Measurements from ENCODE around the gene PRSS1. TPM values are rescaled to one million over a fixed set of nuclear protein-coding genes. Genes with fewer than 3 reads are reported as not detected.
"Not testable (repeated sequence)": the region's sequence is repeated elsewhere in the genome, so short reads cannot be mapped to it uniquely, and the experiment has no call there.

The PRSS1 gene
- total RNA-seq, 1 experiment from 2014 or later: not detected

GRCh38 chr7:142741932-142742331 is 7.3 kb upstream of the PRSS1 start:
- DNase-seq (ENCODE audit: low read depth); in situ Hi-C loops (cut with HindIII; ENCODE audit: low pct_unique_long_range_greater_than_20kb, low sequenced_read_pairs): not testable (repeated sequence)

- no peak for DNase-seq (ENCODE audit: low read depth)
- in situ Hi-C loops (cut with HindIII; ENCODE audit: low pct_unique_long_range_greater_than_20kb, low sequenced_read_pairs): no loop called here
Measured at GRCh38 chr7:142745091-142745635, 4.1 kb upstream of the PRSS1 start.

DNA sequence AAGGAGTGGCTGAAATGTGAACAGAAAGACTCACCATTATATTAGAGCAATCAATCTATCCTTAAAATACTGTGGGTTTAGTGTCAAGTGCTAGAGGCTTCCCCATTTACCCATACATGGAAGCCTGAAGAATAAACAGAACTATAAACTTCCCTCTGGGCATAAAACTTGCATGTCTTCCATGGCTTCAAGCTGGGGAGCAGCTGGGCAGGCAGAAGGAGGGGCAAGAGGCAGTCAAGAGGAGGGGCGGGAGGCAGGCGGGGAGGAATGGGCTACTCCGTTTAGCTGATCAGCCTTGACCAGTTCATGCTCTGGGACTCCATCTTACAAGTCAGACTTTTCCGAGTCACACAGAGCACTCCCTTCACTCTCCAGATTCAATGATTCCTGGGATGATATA is 3.5 kb upstream of the PRSS1 start:
- DNase-seq (ENCODE audit: low read depth): no peak
- in situ Hi-C loops (cut with HindIII; ENCODE audit: low pct_unique_long_range_greater_than_20kb, low sequenced_read_pairs): no loop called here

GRCh38 chr7:142746264-142746663 is 3.0 kb upstream of the PRSS1 start:
- in situ Hi-C loops (cut with HindIII; ENCODE audit: low pct_unique_long_range_greater_than_20kb, low sequenced_read_pairs): no loop called here
- no peak for DNase-seq (ENCODE audit: low read depth)

DNA sequence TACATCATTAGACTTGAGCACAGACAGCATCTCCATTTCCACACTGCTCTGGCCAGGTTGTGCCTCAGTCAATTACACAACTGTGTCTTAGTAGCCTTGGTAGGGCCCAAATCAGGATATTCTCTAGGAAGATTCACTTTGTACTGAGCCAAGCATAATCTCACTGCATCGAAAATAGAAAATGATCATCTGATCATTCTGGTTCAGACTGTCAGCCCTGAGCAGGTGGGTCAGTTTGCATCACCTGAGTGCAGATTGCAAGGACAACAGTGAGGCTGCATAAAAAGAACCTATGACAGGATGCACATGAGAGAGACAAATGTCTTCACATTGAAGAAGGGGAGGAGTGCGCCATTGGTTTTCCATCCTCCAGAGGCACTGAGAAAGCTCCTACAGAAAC is 862 bp upstream of the PRSS1 start:
- DNase-seq (ENCODE audit: low read depth); in situ Hi-C loops (cut with HindIII; ENCODE audit: low pct_unique_long_range_greater_than_20kb, low sequenced_read_pairs): not testable (repeated sequence)

- DNase-seq (ENCODE audit: low read depth): no peak
- in situ Hi-C loops (cut with HindIII; ENCODE audit: low pct_unique_long_range_greater_than_20kb, low sequenced_read_pairs): no loop called here
Measured at GRCh38 chr7:142750321-142750938, 1.2 kb downstream of the PRSS1 start.

GRCh38 chr7:142751526-142752175 is 2.4 kb downstream of the PRSS1 start:
- in situ Hi-C loops (cut with HindIII; ENCODE audit: low pct_unique_long_range_greater_than_20kb, low sequenced_read_pairs); DNase-seq (ENCODE audit: low read depth): not testable (repeated sequence)

DNA sequence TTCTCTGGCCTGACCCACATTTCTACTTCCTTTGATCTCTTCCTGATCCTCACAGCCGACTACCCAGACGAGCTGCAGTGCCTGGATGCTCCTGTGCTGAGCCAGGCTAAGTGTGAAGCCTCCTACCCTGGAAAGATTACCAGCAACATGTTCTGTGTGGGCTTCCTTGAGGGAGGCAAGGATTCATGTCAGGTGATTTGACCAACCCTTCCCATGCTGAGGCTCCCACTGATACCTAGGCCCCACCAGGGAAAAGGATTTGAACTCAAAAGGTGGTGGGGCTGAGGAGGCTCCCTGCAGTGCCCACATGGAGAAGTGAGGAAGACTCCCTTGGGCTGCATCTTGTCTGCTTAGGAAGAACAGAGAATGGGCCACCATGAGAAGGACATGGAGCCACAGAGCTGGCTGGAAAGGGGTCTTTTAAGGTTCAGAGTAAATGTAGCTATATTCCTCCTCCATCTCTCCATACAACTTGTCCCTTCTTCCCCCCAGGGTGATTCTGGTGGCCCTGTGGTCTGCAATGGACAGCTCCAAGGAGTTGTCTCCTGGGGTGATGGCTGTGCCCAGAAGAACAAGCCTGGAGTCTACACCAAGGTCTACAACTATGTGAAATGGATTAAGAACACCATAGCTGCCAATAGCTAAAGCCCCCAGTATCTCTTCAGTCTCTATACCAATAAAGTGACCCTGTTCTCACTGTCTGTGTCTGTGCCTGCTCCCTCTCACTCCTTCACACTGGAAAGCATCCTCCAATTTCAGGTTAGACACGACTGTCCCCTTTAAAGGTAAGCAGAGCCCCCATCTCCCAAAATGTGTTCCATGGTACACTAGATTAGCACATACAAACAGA is 3.3 kb downstream of the PRSS1 start:
- no peak for DNase-seq (ENCODE audit: low read depth)
- in situ Hi-C loops (cut with HindIII; ENCODE audit: low pct_unique_long_range_greater_than_20kb, low sequenced_read_pairs): no loop called here

DNA sequence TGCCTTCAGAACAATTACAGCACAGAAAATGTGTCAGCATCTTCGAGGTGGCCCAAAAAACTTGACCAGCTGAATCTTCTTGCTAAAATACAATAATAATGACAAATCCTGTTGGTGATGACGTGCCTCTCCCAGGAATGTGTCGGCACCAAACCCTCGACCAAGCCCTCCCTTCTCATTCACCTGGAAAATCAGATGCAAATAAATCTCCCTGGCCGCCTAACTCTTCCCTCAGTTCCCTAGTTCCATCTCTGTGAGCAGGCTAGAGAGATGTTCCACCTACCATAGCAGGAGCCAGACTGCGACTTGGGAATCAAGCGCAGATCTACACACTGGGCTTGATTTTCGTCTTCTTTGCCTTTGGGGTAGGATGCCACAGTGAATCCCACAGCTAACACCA is 4.1 kb downstream of the PRSS1 start:
- in situ Hi-C loops (cut with HindIII; ENCODE audit: low pct_unique_long_range_greater_than_20kb, low sequenced_read_pairs): no loop called here
- peak; percentile 62 for DNase-seq (ENCODE audit: low read depth)

- DNase-seq (ENCODE audit: low read depth); in situ Hi-C loops (cut with HindIII; ENCODE audit: low pct_unique_long_range_greater_than_20kb, low sequenced_read_pairs): not testable (repeated sequence)
Measured at GRCh38 chr7:142753925-142754491, 4.7 kb downstream of the PRSS1 start.

- no peak for DNase-seq (ENCODE audit: low read depth)
- in situ Hi-C loops (cut with HindIII; ENCODE audit: low pct_unique_long_range_greater_than_20kb, low sequenced_read_pairs): no loop called here
Measured at GRCh38 chr7:142754681-142755575, 5.7 kb downstream of the PRSS1 start.

- DNase-seq (ENCODE audit: low read depth); in situ Hi-C loops (cut with HindIII; ENCODE audit: low pct_unique_long_range_greater_than_20kb, low sequenced_read_pairs): not testable (repeated sequence)
Measured at GRCh38 chr7:142758312-142758711, 9.0 kb downstream of the PRSS1 start.

DNA sequence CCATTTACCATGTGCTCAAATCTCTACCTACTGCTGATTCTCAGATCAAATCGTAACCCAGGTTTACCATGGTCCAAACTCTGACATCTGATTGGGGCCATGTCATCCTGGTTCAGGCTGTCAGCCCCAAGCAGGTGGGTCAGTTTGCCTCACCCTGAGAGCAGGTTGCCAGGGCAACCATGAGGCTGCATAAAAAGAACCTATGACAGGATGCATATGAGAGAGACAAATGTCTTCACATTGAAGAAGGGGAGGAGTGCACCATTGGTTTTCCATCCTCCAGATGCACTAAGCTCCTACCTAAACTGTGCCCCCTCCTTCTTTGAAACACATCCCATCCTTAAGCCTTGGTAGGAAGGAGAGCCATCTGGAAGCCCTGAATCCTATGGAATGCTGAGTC is 10.2 kb downstream of the PRSS1 start:
- no peak for DNase-seq (ENCODE audit: low read depth)
- in situ Hi-C loops (cut with HindIII; ENCODE audit: low pct_unique_long_range_greater_than_20kb, low sequenced_read_pairs): no loop called here

DNA sequence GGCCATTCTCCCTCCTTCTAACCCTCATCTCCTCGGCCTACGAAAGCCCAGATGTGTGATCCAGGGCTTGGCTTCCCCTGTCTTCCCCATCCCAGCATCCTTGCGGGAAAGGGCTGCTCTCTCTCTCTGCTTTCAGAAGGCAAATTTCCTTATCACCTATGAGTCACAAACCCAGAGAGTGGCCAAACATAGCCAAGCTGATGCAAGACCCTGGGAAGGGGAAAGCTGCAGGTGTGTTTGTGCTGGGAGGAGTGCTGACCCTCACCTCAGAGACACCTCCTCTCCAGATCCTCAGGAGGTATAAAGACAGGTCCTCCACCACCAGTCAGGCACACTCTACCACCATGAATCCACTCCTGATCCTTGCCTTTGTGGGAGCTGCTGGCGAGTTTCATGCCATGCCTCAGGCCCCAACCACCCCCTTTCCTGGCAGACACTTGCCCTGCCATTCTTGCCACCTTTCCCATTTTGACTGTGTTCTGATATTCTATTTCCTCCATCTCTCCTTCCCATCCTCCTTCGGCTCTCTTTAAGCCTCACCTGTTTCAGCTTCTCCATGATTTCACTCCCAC is 10.9 kb downstream of the PRSS1 start:
- no peak for DNase-seq (ENCODE audit: low read depth)
- in situ Hi-C loops (cut with HindIII; ENCODE audit: low pct_unique_long_range_greater_than_20kb, low sequenced_read_pairs): no loop called here

- DNase-seq (ENCODE audit: low read depth); in situ Hi-C loops (cut with HindIII; ENCODE audit: low pct_unique_long_range_greater_than_20kb, low sequenced_read_pairs): not testable (repeated sequence)
Measured at GRCh38 chr7:142761606-142762005, 12.3 kb downstream of the PRSS1 start.

DNA sequence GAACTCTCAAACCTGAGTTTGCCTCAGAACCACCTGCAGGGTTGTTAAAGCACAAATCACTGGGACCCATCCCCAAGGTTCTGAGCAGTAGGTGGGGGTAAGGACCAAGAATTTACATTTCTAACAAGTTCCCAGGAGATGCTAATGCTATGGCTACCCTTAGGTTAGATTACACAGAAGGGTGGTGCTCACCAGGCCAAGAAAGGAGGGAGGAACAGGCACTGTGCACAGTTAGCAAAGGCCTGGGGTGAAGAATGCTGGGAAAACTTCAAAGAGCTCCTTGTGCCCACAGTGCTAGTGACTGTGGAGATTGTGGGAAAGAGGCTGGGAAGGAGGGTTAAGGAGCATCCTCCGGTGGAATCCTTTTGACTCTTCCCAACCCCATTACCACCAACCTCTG is 12.8 kb downstream of the PRSS1 start:
- in situ Hi-C loops (cut with HindIII; ENCODE audit: low pct_unique_long_range_greater_than_20kb, low sequenced_read_pairs): no loop called here
- no peak for DNase-seq (ENCODE audit: low read depth)

- in situ Hi-C loops (cut with HindIII; ENCODE audit: low pct_unique_long_range_greater_than_20kb, low sequenced_read_pairs): no loop called here
- no peak for DNase-seq (ENCODE audit: low read depth)
Measured at GRCh38 chr7:142767451-142767850, 18.2 kb downstream of the PRSS1 start.

Measured in Caki2 (cell line).